Vagina (tissue), 2 donors: ENCODE data around the gene VEGFD.

ENCODE experiments used
- CTCF ChIP-seq, 3 experiments: fragments of 450-650 bp in 2 of 3; fragments of 200-600 bp in 1 of 3; sonication (generic) in 1 of 3; IDR thresholded peaks; one replicate each; pipeline ENCODE4 v1.5.1; 2017 to 2019; ENCODE audit warnings: antibody characterized with exemption in 3 of 3, mild to moderate bottlenecking in 2 of 3, moderate library complexity in 2 of 3
- POLR2A ChIP-seq, 2 donors: fragments of 450-650 bp; IDR thresholded peaks; one replicate each; pipeline ENCODE4 v1.6.1; 2017; ENCODE audit warnings: antibody characterized with exemption in 2 of 2, mild to moderate bottlenecking in 2 of 2, moderate library complexity in 2 of 2

DNA sequence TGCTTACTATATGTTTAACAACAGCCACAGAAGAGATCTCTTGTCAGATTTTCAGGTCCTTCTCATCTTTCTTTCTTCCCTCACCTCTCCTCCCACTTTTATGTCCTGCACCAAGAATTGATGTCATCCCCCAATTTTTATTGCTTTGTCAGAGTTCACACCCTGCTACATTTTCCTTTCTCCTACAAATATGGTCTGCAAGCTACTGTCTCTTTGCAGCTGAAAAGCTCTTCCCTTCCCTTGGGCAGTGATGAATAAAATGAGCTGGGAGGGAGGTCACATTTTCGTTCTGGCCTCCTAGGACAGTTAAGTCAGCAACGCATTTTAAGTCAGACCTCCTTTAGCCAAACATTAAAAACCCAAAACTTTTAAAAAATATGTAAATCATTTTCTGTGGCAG lies 26.7 kb upstream of the VEGFD start:
- TF ChIP-seq CTCF (IDR thresholded peaks at IDR 0.05) (no peak), POLR2A (IDR thresholded peaks at IDR 0.05) (no peak)
